ENCODE data around the gene OR10A5.

DNA sequence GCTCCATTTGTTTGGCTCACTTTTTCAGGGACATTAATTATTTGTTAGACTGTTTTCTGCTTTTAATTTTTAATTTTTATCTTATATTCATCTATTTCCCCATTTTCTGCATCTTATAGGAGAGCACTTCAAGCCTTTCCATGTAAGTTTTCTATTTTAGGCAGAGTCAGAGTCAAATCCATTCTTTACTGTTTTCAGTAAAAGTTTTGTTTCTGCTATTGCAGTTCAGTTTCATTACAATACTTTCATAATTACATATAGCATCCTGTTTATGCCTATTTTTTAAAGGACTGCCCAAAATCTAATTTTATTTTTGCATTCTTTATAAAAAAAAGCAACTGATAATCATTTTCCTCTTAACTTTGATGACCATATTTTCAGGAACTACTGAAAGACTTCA is 3.8 kb upstream of the OR10A5 start:
- TF ChIP-seq, protein P1, sequence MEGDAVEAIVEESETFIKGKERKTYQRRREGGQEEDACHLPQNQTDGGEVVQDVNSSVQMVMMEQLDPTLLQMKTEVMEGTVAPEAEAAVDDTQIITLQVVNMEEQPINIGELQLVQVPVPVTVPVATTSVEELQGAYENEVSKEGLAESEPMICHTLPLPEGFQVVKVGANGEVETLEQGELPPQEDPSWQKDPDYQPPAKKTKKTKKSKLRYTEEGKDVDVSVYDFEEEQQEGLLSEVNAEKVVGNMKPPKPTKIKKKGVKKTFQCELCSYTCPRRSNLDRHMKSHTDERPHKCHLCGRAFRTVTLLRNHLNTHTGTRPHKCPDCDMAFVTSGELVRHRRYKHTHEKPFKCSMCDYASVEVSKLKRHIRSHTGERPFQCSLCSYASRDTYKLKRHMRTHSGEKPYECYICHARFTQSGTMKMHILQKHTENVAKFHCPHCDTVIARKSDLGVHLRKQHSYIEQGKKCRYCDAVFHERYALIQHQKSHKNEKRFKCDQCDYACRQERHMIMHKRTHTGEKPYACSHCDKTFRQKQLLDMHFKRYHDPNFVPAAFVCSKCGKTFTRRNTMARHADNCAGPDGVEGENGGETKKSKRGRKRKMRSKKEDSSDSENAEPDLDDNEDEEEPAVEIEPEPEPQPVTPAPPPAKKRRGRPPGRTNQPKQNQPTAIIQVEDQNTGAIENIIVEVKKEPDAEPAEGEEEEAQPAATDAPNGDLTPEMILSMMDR (IDR thresholded peaks at IDR 0.05) = no peak
- no peak for TF ChIP-seq TEAD1 (CRISPR knock-in tag; IDR thresholded peaks at IDR 0.05)
- TF ChIP-seq KAT7 (CRISPR knock-in tag; IDR thresholded peaks at IDR 0.05; ENCODE audit: borderline replicate concordance) = no peak
- TF ChIP-seq ZNF396 (CRISPR knock-in tag; IDR thresholded peaks at IDR 0.05; ENCODE audit: borderline replicate concordance) = no peak
- no peak for TF ChIP-seq FOXJ3 (CRISPR knock-in tag; IDR thresholded peaks at IDR 0.05; ENCODE audit: borderline replicate concordance)
- TF ChIP-seq MYBL2 (CRISPR knock-in tag; IDR thresholded peaks at IDR 0.05) = no peak
- no peak for TF ChIP-seq TEAD4 (CRISPR knock-in tag; IDR thresholded peaks at IDR 0.05)
- no peak for TF ChIP-seq ZNF263 (CRISPR knock-in tag; IDR thresholded peaks at IDR 0.05; ENCODE audit: low read depth)
- TF ChIP-seq SP1 (CRISPR knock-in tag; conservative IDR thresholded peaks at IDR 0.05) = no peak
